ENCODE data around the gene CT47C1.

DNA sequence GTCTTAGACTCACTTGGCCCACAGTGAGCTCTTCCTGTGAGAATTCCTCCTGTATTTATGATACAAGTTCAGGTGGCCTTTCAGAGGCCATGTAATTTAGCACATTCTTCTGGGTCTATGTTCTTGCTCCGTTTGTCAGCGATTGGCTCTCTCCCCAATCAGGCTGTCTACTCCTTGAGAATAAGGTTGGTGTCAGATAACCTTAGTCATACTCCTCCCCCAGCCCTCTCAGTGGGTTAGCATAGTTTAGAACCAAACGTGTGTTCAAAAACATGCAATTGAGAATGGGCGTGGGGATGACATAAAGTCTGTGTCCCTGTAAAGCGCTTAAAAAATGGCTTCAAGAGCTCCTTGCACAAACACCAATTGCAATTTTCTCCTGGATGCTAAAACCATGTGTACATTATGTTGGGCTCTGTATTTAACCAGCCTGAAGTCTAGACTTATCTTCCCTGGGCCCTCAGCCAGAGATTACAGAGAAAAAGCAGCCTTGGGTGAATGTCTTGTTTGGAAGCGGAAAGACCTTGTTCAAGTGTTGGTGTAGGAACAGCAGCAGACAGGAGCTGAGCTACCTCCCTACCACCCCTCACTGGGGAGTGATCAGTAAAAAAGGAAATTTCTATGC lies 9.9 kb upstream of the CT47C1 start:
- TF ChIP-seq, protein P1, sequence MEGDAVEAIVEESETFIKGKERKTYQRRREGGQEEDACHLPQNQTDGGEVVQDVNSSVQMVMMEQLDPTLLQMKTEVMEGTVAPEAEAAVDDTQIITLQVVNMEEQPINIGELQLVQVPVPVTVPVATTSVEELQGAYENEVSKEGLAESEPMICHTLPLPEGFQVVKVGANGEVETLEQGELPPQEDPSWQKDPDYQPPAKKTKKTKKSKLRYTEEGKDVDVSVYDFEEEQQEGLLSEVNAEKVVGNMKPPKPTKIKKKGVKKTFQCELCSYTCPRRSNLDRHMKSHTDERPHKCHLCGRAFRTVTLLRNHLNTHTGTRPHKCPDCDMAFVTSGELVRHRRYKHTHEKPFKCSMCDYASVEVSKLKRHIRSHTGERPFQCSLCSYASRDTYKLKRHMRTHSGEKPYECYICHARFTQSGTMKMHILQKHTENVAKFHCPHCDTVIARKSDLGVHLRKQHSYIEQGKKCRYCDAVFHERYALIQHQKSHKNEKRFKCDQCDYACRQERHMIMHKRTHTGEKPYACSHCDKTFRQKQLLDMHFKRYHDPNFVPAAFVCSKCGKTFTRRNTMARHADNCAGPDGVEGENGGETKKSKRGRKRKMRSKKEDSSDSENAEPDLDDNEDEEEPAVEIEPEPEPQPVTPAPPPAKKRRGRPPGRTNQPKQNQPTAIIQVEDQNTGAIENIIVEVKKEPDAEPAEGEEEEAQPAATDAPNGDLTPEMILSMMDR (IDR thresholded peaks at IDR 0.05): no peak
- TF ChIP-seq POLR2A (IDR thresholded peaks at IDR 0.05): no peak

All from Peyer's patch (tissue), 4 donors.